ENCODE measurements around the gene SCML2.
"Not testable (repeated sequence)": the region's sequence is repeated elsewhere in the genome, so short reads cannot be mapped to it uniquely, and the experiment has no call there.

SCML2 gene

DNA sequence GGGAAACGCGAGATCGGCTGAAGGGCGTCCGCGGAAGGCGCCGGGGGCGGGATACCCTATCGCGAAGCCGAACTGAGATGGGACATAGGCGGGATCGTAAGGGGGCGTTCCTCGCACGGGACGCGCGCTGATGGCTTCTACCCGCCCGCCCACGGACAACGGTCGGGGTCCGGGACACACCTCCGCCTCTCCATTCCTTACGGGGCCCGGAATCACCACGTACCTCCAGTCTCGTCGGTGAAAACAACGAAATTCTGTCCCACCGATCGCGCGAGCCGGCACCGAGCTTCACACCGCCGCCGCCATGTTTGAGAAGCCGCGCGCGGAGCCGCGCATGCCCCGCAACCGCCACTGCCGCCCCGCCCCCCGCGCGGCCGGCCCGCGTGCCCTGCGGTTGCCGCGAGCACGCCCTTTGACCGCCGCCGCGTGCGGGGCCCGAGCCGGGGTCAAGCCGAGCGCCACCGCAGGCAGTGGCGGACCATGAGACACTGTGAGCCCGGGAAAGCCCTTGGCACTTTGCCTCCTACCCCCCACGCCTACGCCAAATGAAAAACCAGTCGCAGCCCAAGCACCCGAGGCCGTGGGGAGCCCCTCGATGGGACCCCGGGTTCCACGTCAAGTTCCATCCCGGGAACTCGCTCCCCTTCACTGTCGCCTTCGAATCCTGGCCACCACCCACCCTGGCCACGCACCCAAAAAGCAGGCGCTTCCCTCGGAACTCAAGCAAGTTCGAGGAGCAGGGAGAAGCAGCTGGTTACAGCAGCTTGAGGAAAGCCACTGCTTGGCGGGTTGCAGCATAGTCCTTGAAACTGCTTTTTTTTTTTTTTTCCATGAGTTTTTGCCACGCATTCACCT, at the start of gene SCML2:
SCML2 (minus strand) TSS at position 320 of the 855 bp plus-strand sequence. CDS start 20,617 bp downstream, outside the sequence.
- peak in 46 of 56 donors; percentile 0 to 63 (median 16) for DNase-seq

GRCh38 chrX:18401848-18402213, 47.3 kb upstream of the SCML2 start:
- no peak for DNase-seq

DNA sequence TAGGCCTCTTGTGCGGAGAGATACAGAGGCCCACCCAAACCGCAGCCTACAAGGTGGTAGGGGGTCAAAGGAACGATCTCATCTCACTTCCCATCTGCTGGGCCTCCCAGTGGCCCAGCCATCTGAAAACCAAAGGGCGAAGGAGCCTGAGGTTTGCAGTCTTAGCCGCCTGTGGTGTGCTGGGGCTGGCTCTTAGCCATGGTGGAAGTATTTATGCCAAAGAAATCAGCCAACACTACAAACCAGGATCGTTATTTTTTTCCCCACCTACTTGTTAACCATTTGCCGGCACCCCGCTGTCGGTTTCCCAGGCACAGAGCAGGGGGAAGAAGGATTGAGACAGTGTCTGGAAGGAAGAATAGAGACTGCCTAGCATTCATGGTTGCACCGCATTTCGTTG, 40.0 kb upstream of the SCML2 start:
- DNase-seq = peak in 1 of 56 donors; percentile 0

- DNase-seq = peak in 42 of 56 donors; percentile 0 to 76 (median 5)
These were observed 36.6 kb upstream of the SCML2 start for GRCh38 chrX:18390941-18391538.

GRCh38 chrX:18389966-18390365, 35.5 kb upstream of the SCML2 start:
- DNase-seq = no peak

GRCh38 chrX:18377796-18378195, 23.3 kb upstream of the SCML2 start:
- peak in 2 of 56 donors; percentile 1 to 5 for DNase-seq

GRCh38 chrX:18375131-18375805, 20.8 kb upstream of the SCML2 start:
- not testable (repeated sequence) for DNase-seq

DNA sequence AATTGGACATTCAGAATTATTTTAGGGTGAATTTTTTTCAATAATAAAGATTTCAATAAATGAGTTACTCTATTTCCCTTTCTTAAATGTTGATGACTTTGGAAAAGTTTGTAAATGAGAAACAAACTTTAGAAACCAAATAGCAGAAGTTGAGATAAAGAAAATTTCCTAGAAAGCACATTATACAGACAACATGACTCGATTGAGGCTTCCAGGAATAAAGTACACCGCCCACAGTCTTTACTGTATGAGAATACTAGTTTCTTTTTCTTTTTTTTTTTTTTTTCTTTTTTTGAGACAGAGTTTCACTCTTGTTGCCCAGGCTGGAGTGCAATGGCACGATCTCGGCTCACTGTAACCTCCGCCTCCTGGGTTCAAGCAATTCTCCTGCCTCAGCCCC, 14.6 kb upstream of the SCML2 start:
- not testable (repeated sequence) for DNase-seq

GRCh38 chrX:18368402-18368801, 13.9 kb upstream of the SCML2 start:
- DNase-seq = no peak

DNA sequence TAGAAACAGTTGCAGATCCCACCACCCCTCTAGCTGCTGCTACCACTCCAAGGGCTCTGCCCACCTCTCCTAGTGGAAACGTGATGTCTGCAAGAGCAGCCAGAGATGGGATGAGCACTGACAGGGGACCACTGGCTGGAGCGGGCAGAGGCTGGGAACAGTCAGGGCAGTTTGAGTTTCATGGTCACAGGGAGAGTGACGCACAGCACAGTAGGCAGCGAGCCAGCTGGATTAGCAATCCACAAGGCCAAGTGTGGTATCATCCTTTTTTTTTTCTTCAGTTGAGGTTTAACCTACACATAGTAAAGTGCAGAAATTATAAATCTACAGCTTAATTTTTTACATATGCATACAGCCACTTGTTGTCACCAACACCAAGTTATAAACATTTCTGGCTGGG, 6.4 kb upstream of the SCML2 start:
- DNase-seq = no peak

- DNase-seq = peak in 9 of 56 donors; percentile 0 to 17 (median 3)
These were observed 538 bp downstream of the SCML2 start for GRCh38 chrX:18353931-18354368.

DNA sequence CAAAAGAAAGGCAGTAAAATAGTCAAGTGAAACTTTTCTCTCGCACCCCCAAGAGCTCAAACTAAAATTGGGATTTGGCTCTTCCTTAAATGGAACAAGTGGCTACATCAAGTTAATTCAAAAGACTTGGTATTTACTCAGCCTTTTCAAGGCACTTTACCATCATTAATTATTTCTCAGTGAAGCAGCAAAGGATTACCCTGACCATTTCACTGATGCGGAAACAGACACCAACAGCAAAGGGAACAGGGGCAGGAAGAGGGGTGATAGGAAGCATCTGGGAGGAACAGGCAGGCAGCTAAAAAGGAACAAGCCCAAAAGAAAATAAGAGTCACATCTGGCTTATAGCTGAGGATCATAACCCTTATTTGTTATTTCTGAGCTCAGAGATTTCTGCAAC, 2.7 kb downstream of the SCML2 start:
- DNase-seq = no peak

GRCh38 chrX:18348047-18348446, 6.4 kb downstream of the SCML2 start:
- no peak for DNase-seq

GRCh38 chrX:18309401-18309800, 45.1 kb downstream of the SCML2 start:
- no peak for DNase-seq

DNA sequence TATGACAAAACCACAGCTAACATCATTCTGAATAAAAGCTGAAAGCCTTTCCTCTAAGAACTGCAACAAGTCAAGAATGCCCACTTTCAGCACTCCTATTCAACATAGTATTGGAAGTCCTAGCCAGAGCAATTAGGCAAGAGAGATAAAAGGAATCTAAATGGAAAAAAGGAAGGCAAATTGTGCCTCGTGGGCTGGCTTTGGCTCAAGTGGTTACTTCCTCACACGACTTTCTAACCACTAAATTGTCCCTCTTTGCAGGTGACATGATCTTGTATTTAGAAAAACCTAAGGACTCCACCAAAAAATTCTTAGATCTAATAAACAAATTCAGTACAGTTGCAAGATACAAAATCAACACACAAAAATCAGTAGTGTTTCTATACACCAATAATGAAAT, 57.2 kb downstream of the SCML2 start:
- no peak for DNase-seq

- no peak for DNase-seq
These were observed 59.6 kb downstream of the SCML2 start for GRCh38 chrX:18294893-18295292.

- no peak for DNase-seq
These were observed 63.4 kb downstream of the SCML2 start for GRCh38 chrX:18291006-18291545.

DNA sequence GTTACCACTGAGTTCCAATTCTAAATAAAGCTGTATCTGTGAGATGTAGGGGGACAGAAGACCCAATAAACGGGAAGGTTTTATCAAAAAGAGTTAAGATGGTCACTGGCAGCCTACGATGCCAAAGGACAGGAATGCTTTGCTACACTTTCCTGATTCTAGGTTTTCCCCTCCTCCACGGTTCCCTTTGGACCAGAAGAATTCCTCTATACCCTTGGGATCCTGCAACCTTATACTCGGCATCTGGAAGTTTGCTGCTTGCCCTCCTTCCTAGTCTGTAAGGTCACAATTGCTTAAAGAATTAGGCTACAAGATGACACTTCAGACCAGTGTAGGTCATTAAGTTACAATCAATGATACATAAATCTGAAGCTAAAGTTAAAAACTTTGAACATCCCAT, 64.3 kb downstream of the SCML2 start:
- no peak for DNase-seq

DNA sequence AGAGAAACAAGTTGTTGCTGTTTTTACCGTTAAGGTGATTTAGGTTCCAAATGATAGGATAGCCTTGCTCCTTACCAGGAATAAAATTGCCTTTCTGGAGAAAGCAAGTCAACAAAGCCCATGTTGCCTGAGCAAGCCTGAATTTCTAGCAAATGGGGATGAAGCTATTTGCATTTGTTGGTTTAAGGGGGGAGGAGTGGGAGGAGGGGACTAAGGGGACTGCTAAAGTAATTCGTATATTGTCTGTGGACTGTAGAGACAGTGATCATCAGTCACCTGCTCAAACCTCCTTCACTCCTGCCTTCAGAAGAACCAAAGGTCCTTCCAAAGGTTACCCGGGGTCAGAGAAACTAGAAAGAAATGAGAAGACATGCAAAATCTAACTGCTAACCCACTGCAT, 65.8 kb downstream of the SCML2 start:
- DNase-seq = no peak

- no peak for DNase-seq
These were observed 68.1 kb downstream of the SCML2 start for GRCh38 chrX:18286322-18286831.

- DNase-seq = no peak
These were observed 76.0 kb downstream of the SCML2 start for GRCh38 chrX:18278449-18278848.

GRCh38 chrX:18272222-18272621, 82.3 kb downstream of the SCML2 start:
- DNase-seq = no peak
